Testis (tissue), 2 donors: ENCODE measurements around the gene SYNM.

Experiments
- CTCF ChIP-seq, 3 experiments: fragments of 450-650 bp in 2 of 3; fragments of 200-600 bp in 1 of 3; sonication (generic) in 1 of 3; IDR thresholded peaks; one replicate each; pipeline ENCODE4 v1.5.1; 2016 to 2019; ENCODE audit warnings: antibody characterized with exemption in 3 of 3, mild to moderate bottlenecking in 2 of 3, moderate library complexity in 1 of 3
- POLR2A ChIP-seq: fragments of 450-650 bp; IDR thresholded peaks from one replicate; pipeline ENCODE4 v1.6.1; 2017; ENCODE audit warnings: antibody characterized with exemption, mild to moderate bottlenecking, moderate library complexity

- no peak for TF ChIP-seq POLR2A
- no peak for TF ChIP-seq CTCF (IDR thresholded peaks at IDR 0.05)
These were observed 18.6 kb upstream of the SYNM start for GRCh38 chr15:99086327-99086667.
